SU-DHL-6 (cell line): ENCODE data around the gene PHF10.

Experiments used
- EZH2phosphoT487 ChIP-seq: fragments of 200-600 bp; sonication (generic), shearing (Covaris generic); conservative IDR thresholded peaks from 2 replicates; pipeline ENCODE4 v1.6.1; 2018; ENCODE audit warnings: mild to moderate bottlenecking, antibody characterized with exemption, low read length, moderate library complexity, mixed read lengths
- TF ChIP-seq, protein P1 (sequence below): fragments of 200-600 bp; sonication (generic); IDR thresholded peaks from one replicate; pipeline ENCODE4 v1.5.1; 2017; ENCODE audit warnings: antibody characterized with exemption, mild to moderate bottlenecking, low read length, moderate library complexity; ENCODE audit not compliant: insufficient read depth, poor library complexity, severe bottlenecking

DNA sequence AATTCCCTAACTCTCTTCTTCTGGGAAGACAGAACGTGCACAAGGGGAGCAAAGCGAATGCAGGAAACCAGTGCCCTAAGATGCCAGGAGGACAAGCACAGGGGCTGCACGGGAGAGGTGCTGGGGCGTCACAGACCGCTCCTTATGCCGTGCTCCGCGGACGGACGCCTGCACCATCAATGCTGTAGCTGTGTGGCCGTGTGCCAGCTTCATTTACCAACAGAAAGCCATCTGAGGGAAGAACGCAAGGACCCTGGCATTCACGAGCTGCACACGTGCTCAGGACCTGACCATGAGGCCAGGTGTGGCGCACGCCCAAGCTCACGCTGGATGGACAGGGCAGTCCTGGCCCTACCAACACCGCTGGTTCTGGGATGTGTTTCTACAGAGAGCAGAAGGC lies 57.9 kb downstream of the PHF10 start:
- TF ChIP-seq, protein P1, sequence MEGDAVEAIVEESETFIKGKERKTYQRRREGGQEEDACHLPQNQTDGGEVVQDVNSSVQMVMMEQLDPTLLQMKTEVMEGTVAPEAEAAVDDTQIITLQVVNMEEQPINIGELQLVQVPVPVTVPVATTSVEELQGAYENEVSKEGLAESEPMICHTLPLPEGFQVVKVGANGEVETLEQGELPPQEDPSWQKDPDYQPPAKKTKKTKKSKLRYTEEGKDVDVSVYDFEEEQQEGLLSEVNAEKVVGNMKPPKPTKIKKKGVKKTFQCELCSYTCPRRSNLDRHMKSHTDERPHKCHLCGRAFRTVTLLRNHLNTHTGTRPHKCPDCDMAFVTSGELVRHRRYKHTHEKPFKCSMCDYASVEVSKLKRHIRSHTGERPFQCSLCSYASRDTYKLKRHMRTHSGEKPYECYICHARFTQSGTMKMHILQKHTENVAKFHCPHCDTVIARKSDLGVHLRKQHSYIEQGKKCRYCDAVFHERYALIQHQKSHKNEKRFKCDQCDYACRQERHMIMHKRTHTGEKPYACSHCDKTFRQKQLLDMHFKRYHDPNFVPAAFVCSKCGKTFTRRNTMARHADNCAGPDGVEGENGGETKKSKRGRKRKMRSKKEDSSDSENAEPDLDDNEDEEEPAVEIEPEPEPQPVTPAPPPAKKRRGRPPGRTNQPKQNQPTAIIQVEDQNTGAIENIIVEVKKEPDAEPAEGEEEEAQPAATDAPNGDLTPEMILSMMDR = no peak
- no peak for TF ChIP-seq EZH2phosphoT487
